ENCODE measurements around the gene ASB8.
A peak's percentile ranks its signal among the peaks of the same experiment; 100 is the strongest.

ASB8 gene, protein sequence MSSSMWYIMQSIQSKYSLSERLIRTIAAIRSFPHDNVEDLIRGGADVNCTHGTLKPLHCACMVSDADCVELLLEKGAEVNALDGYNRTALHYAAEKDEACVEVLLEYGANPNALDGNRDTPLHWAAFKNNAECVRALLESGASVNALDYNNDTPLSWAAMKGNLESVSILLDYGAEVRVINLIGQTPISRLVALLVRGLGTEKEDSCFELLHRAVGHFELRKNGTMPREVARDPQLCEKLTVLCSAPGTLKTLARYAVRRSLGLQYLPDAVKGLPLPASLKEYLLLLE

DNA sequence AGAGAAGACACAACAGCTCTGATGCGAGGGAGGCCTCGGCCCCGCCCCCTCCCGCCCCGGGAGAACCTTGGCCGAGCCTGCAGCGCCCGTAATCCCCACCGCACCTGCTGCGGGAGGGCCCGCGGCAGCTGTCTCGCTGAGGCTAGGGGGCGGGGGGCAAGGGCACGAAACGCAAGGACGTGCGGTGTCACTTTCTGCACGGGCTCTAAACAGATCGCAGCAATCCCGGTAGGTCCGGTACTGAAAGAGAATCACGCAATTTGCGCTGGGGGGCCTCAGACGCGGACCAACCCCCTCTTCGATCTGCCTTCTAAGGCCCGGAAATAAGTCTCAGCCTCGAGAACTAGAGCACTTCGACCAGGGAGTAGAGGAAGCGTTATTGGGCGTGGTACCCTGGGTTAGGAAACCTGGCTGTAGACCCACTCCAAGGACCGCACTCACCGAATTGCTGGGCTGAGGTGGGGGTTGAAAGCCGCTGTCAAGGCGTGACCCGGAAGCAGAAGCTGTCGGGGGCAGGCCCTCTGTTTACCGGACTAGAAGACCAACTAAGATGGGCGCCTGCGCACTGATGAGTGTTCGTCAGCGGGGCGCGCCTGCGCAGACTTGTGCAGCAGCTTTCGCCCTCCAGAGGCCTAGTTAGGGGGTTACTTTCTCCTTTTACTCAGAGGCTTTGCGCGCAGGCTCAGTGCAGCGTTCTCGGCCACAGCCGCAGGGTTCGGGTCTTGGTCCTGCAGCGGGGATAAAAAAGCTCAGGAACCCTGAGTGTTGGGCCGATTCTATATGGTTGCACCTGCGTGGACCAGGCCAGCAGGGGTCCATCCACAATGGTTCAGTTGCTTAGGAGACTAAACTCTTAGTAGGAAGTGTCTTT lies at the start of gene ASB8:
Gene ASB8, minus strand, starts transcription at position 498 of the 871 bp plus-strand sequence. CDS start 4,019 bp downstream, outside the sequence.
- peak within 1 kb of the TSS; percentile 99 for H3K4me3 ChIP-seq (ENCODE audit: low read depth, low read length)
- H3K36me3 ChIP-seq (replicated peaks) = peaks cover 3% of the 10 kb centered on the region
- peak within 1 kb of the TSS; percentile 20 for H3K27ac ChIP-seq
- H3K27me3 ChIP-seq (replicated peaks) = no peaks in the 10 kb centered on the region
- peak; percentile 98 for DNase-seq
- TF ChIP-seq, protein P1, sequence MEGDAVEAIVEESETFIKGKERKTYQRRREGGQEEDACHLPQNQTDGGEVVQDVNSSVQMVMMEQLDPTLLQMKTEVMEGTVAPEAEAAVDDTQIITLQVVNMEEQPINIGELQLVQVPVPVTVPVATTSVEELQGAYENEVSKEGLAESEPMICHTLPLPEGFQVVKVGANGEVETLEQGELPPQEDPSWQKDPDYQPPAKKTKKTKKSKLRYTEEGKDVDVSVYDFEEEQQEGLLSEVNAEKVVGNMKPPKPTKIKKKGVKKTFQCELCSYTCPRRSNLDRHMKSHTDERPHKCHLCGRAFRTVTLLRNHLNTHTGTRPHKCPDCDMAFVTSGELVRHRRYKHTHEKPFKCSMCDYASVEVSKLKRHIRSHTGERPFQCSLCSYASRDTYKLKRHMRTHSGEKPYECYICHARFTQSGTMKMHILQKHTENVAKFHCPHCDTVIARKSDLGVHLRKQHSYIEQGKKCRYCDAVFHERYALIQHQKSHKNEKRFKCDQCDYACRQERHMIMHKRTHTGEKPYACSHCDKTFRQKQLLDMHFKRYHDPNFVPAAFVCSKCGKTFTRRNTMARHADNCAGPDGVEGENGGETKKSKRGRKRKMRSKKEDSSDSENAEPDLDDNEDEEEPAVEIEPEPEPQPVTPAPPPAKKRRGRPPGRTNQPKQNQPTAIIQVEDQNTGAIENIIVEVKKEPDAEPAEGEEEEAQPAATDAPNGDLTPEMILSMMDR (IDR thresholded peaks at IDR 0.05; ENCODE audit: low read depth, low read length, missing control alignments) = peak; percentile 65
- in situ Hi-C loops (cut with HindIII; ENCODE audit: low pct_ligation_motif_present, low sequenced_read_pairs) = no loop called here

DNA sequence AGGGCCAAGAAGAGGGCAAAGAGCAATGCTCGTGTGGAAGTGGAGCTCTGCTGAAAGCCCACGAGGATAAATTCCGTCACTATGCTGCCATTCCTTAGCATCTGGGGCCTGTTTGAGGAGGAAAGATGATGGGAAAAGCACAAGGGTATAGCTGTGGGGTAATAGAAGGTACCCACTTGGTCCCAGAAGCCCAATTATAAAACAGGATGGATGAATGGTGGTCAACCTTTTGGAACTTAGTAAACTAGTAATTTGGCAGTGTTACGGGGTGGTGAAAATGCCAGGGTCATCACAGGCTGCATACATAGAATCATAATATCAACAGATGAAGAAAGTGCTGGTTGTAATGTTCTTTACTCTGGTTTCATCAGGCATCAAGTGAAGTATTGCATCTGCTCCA lies 45.9 kb upstream of the ASB8 start, which contains the start of gene OR10AD1:
Gene OR10AD1, minus strand, starts transcription at position 101 of the 400 bp plus-strand sequence. Its CDS starts 0 bp downstream, at position 101.
- Histone ChIP-seq H3K27me3 (replicated peaks) (no peaks in the 10 kb centered on the region), H3K27ac (no peak within 1 kb of the TSS), H3K36me3 (replicated peaks) (no peaks in the 10 kb centered on the region), H3K4me3 (ENCODE audit: low read depth, low read length) (no peak within 1 kb of the TSS)
- no peak for DNase-seq
- TF ChIP-seq, protein P1 (IDR thresholded peaks at IDR 0.05; ENCODE audit: low read depth, low read length, missing control alignments) = no peak
- in situ Hi-C loops (cut with HindIII; ENCODE audit: low pct_ligation_motif_present, low sequenced_read_pairs) = no loop called here

DNA sequence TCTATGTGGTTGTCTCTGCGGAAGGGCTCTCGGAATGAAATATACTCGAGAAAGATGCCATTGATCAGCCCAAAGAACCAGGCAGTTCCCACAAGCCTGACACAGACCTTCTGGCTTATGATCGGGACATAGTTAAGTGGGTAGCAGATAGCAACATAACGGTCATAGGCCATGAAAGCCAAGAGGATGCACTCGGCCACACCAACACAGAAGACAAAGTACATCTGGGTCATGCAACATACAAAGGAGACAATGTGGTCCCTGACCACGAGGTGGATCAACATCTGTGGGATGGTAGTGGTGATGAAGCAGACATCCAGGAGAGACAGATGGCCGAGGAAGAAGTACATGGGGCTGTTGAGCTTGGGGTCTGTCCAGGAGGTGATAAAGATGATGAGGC lies 45.5 kb upstream of the ASB8 start:
- in situ Hi-C loops (cut with HindIII; ENCODE audit: low pct_ligation_motif_present, low sequenced_read_pairs) = no loop called here
- TF ChIP-seq, protein P1 (IDR thresholded peaks at IDR 0.05; ENCODE audit: low read depth, low read length, missing control alignments) = no peak
- no peak for DNase-seq
- no peak overlapping the region for H3K27ac ChIP-seq
- H3K36me3 ChIP-seq (replicated peaks) = no peaks in the 10 kb centered on the region
- no peak overlapping the region for H3K4me3 ChIP-seq (ENCODE audit: low read depth, low read length)
- H3K27me3 ChIP-seq (replicated peaks) = no peaks in the 10 kb centered on the region

DNA sequence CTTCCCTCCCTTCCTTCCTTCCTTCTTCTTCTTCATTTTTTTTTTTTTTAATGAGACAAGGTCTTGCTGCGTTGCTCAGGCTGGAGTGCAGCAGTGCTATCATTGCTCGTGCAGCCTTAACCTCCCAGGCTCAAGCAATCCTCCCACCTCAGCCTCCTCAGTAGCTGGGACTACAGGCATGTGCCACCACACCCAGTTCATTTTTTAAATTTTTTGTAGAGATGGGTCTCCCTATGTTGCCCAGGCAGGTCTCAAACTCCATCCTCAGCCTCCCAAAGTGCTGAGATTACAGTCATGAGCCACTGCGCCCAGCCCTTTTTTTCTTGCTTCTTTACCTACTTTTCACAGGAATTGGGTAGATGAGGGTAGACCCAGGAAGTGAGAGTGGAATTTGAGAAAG lies 44.2 kb upstream of the ASB8 start:
- H3K36me3 ChIP-seq (replicated peaks) = no peaks in the 10 kb centered on the region
- H3K4me3 ChIP-seq (ENCODE audit: low read depth, low read length) = no peak overlapping the region
- no peak overlapping the region for H3K27ac ChIP-seq
- H3K27me3 ChIP-seq (replicated peaks) = no peaks in the 10 kb centered on the region
- TF ChIP-seq, protein P1 (IDR thresholded peaks at IDR 0.05; ENCODE audit: low read depth, low read length, missing control alignments) = no peak
- in situ Hi-C loops (cut with HindIII; ENCODE audit: low pct_ligation_motif_present, low sequenced_read_pairs) = no loop called here
- DNase-seq = no peak

DNA sequence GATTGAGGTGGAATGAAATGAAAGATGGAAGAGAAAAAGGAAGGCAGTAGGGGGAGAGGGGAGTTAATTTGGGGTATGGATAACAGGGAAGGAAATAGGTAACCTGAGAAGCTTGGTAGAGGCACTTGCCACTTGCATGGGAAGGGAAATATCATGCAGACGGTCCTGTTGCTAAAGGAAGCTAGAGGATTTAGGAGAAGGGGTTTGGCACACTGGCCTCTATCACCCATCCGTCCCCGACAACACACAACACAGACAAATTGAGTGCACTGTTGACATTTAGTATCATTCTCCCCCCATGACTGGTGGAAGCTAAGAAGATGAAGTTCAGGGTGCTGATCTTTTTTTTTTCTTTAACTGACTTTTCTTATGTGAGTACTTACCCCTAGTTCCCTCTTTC lies 43.8 kb upstream of the ASB8 start:
- no peak for DNase-seq
- TF ChIP-seq, protein P1 (IDR thresholded peaks at IDR 0.05; ENCODE audit: low read depth, low read length, missing control alignments) = no peak
- H3K36me3 ChIP-seq (replicated peaks) = no peaks in the 10 kb centered on the region
- no peak overlapping the region for H3K4me3 ChIP-seq (ENCODE audit: low read depth, low read length)
- H3K27ac ChIP-seq = no peak overlapping the region
- no peaks in the 10 kb centered on the region for H3K27me3 ChIP-seq (replicated peaks)
- in situ Hi-C loops (cut with HindIII; ENCODE audit: low pct_ligation_motif_present, low sequenced_read_pairs) = no loop called here

All from brain microvascular endothelial cell (primary cell).